GM21723 (cell line): ENCODE data around the gene BAZ2B.
A peak's percentile ranks its signal among the peaks of the same experiment; 100 is the strongest.
"Not testable (repeated sequence)": the region's sequence is repeated elsewhere in the genome, so short reads cannot be mapped to it uniquely, and the experiment has no call there.

ENCODE experiments used
- ATAC-seq: cut with Tn5 transposase; IDR thresholded peaks from one replicate; pipeline ENCODE4 v1.9.1; 2021; ENCODE audit warnings: mild to moderate bottlenecking, moderate library complexity; ENCODE audit not compliant: unreplicated experiment

BAZ2B gene

DNA sequence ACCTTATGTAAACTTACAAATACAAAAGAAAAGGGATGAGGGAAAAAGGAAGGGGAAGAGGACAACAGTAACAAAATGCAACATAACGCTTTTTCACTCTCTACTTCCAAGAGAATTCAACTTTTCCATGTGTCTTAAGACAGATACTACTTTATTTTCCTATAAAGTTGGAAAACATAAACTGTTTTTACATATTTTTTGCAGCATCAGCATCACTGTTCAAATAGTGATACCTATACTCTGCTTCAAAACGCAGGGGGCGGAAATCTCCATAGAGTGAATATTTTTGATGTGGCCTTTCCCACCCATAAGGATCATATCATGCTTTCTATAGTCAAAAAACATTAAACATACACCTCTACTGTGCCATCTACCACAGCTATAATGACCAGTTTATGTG lies 77.5 kb downstream of the BAZ2B start:
- ATAC-seq = no peak

DNA sequence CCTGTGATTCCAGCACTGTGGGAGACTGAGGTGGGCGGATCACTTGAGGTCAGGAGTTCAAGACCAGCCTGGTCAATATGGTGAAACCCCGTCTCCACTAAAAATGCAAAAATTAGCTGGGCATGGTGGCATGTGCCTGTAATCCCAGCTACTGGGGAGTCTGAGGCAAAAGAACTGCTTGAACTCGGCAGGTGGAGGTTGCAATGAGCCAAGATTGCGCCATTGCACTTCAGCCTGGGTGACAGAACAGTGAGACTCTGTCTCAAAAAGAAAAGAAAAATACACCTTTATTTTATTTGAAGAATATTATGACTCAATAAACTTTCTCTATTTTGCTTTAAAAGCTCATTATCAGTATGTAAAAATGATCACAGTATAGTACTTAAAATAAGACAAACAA lies 81.1 kb downstream of the BAZ2B start:
- not testable (repeated sequence) for ATAC-seq

DNA sequence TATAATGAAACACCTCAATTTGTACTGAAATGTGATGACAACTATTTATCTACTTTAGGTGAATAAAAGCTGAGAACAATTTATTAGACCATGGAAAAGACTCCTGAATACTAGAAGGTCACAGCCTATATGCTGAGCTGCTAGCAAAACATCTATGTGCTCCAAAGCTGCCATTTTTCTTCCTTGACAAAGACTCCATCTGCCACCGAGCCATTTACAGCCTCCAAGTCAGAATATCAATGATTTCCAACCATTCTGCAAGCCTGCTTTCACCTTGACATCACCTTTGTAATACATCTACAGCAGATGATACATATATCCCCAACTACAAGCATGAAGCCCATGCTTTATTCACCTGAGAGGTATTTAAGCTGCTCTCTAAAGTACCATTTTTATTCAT lies 84.9 kb downstream of the BAZ2B start:
- no peak for ATAC-seq

DNA sequence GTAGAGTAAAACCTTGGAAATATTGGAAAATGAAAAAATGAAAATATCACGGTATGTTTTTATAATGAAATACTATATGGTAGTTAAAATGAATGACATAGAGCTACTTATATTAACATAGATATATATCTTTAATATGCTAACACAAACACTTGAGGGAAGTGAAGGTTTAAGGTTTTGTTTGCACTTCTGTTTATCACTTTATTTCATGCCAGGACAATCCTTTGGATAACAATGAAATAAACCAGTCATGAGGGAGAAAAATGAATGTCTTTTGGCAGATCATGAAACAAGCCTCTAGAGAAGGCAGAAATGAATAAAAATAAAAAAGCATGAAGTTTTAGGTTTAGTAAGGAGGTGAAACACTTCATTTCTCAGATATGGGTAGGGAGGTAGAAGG lies 89.9 kb downstream of the BAZ2B start:
- no peak for ATAC-seq

DNA sequence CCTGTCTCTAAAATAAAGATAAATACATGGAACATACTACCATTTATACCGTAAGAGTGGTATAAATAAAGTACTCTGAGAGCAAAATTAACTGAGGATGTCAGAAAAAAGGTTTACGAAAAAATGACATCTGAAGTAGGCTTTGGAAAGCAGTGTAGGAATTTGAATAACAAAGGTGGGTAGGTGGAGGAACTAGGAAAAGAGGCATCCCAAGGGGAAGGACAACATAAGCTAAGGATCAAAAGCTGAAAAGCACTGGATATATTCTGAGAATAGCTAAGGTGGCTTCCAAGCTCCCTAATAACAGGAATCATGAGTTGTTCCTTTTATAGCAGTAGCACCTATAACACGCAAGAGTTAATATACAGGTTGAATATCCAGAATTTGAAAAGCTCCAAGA lies 91.3 kb downstream of the BAZ2B start:
- no peak for ATAC-seq

DNA sequence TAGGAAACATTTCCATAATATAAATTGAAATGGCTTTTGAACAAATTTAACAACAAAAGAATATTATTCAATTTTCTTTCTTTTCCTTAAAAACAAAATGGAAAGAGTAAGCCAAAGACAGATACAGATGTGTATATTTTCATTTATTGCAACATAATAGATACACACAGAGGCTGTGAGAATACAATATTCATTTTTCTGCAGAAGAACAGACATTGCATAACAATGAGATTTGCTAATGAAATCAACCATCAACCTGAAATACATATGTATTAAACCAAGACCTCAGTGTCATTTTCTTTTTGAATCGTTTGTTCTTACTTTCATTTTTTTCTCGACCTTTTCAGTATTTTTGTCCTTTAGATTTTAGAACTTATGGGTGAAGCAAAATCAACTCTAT lies 95.1 kb downstream of the BAZ2B start:
- no peak for ATAC-seq

DNA sequence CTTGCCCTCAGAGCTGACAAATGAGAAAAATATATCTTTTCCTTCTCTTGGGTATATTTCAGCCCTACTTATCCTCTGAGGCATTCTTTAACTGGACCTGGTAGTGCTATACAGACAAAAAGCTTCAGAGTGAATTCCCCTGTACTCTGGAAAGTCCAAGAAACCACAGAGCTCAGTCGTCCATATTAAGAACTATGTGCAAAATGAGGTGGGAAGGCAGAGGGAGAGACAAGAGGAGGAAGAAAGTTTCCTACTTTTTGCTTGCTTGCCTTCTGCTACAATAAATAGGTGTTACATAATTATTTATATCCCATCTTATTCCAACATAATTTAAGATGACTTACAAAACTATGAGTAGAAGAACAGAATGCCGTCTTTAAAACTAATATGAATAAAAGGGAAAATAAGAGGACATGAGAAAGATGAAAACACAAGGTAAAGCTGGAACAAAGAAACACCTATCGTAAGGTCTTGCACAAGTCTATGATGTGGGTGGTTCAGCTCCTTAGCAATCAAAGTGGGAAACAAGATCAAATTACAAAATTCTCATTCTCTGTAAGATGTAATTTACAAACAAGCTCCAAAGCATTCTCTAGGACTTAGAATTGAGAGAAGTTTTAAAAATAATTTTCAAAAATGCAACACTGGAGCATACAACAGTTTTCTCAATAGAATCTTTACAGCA lies 97.9 kb downstream of the BAZ2B start:
- no peak for ATAC-seq

DNA sequence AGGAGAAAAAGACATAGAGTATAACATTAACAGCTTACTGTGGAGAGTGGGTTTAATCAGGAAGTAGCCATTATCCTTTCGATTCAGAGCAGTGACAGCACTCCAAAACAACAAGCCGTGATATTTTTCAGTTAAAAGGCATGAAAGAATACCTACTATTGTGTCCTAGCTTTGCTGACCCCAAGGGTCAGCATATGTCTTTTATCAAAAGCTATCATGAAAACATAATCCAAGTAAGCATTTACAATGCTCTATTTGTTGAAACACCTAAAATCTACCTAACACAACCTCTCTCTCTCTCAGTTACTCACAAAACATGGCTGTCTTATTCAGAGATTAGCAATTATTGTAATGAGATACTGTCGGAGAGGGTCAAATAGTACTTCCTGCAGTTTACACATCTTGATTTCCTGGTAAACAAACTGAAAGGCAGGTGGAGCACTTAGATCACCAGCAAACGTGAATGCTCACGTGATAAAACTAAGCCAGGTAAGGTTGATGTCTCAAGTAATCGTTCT lies 100.0 kb downstream of the BAZ2B start:
- ATAC-seq = peak; percentile 90

DNA sequence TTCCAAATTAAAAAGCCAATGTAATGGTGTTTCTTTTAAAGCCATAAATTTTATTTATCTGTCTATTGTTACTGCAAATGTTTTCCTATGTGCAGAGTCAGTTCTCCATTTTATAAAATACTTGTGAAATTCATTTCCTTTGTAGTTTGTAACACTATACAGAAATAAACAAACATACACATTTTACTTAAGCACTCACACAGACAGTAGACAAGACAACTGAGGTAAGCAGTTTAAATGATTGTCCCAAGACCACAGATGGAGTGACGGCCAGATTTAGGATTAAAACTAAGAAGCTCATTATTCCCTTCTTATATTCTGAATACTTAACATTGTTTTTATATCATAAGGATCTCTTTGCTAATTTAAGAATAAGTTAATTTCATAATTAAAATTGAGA lies 100.9 kb downstream of the BAZ2B start:
- no peak for ATAC-seq

DNA sequence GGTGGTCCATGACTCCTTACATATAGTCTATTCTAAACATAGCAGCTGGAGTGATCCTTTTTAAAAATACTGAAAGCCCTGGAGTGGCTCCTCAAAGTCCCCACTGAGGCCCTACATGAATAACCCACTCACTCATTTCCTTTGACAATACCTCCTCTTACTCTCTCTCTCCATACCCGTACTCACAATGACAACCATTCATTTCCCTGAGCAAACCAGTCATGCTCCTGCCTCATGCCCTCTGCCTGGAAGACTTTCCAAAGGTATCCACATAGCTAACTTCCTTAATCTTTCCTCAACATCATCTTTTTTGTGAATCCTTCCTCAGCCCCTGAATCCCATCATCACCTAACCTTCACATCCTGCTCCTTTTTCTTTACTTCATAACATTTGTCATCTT lies 102.6 kb downstream of the BAZ2B start:
- ATAC-seq = no peak

DNA sequence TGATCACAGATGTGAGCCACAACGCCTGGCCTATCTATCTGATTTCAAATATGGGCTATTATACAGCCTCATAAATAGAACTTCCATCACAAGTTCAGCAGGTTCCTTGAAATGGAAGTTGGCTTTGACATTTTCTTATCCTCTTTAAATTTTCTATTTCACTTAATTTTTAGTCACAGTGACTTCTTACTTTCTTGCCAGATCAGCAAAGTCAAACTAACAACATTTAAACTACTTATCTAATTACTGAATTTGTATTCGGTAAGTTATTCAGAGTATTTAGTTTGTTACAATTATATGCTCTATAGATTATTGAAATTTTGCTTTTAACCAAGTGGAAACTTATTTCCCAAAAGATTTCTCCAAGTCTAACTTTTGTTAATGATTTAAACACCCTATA lies 108.2 kb downstream of the BAZ2B start:
- no peak for ATAC-seq

DNA sequence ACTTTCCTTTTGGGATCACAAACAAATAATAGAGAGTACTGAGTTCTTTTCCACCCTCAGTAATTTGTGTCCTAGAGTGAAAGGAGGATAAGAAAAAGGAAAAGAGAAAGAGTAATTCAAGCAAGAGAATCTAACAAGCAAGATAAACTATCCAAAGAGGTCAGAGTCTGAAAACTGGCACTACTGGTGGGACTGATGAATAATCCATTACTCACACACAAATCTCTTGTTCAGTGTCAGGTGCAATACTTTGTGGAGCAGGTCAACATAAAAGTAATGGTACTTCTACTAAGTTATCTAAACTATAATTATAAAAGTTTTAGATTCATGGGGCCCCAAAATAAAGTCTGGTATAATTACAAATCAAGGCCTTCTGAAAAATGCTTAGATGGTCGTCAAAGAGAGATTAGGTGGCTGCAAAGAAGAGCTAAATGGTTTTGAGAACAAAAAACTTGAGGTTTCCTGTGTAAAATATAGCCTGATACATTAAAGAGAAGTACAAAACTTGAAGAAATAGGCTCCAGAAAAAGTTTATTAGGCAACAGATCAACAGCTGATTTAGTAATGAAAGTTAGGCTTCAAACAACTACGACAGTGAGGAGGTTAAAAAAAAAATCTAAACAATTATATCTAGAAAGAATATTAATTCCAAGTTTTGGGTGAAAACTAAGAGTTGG lies 109.4 kb downstream of the BAZ2B start:
- ATAC-seq = no peak

DNA sequence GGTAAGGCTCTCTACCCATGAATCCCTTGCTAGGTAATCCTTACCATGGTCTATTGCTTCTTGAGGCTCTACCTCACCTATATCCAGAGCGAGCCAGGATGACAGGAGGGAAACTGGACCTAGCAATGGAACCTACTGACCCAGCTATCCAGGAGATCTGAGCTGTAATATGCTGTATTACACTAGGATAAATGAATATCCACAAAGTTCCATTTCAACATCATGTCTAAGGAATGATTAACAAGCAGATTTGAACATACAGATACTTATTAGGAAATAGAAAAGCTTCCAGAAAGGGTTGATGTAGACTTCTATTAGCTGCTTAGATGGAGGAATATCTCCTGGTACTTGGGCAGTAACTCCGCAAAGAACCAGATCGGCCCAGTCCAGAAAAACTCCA lies 110.1 kb downstream of the BAZ2B start:
- no peak for ATAC-seq

DNA sequence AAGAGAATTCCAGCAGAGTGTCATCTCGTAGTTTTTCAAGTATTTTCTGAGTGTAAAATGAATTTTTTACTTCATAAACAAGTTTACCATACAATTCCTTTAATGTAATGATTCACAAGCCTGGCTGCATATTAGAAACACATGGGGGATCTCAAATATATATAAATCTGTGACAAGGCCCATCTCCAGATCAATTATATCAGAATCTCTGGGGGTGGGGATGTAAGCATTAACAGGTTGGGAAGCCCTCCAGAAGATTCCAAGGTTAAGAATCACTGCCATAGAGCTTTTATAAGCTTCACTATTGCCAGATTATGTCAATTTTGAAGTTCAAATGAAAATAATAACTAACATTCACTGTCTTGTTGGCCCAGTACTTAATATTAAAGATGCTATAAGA lies 111.2 kb downstream of the BAZ2B start:
- ATAC-seq = no peak

DNA sequence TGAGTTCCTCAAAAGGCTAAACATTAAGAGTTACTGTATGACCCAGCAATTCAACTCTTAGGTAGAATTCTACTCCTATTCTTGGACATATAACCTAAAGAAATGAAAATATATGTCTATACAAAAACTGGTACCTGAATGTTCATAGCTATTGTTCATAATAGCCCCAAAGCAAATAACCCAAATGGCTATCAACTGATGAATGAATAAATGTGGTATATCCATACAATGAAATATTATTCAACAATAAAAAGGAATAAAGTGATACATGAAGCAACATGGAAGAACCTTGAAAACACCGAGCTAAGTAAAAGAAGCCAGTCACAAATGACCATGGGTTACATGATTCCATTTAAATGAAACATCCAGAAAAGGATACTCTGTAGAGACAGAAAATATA lies 114.6 kb downstream of the BAZ2B start:
- no peak for ATAC-seq

DNA sequence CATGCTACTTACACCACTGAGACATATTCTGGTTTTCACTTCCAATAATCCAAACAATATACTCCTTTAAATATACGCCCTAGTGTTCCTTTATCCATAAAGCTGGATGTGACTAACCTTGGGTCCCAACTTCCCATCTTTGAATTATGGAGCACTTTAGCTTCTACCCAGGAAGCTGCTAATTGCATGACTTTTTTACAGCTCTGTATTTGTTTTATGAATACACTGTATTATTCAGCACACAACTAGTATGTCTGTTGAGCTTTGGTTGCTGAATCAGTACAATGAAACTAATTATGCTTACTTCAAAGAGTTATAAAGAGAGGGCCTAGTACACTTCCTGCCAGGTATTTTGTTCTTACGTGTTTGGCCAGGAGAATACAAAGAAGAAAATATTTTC lies 118.5 kb downstream of the BAZ2B start:
- no peak for ATAC-seq

DNA sequence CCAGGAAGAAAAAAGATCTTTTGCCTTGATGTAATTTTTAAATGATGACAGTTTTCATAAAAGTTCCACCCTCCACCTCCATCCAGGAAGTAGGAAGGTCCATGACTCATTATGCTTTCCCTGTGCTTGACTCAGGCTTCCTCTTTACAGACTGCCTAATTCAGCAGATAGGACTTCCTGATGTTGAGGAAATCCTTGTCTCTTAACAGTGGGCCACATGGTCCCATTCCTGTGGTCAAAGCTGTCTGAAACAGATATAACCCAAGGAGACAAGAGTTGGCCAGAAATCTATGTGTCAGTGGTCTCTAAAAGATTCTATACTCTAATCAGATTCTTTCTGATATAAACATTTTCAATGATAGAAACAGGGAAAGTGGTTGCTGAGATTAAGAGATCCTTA lies 119.1 kb downstream of the BAZ2B start:
- ATAC-seq = no peak

DNA sequence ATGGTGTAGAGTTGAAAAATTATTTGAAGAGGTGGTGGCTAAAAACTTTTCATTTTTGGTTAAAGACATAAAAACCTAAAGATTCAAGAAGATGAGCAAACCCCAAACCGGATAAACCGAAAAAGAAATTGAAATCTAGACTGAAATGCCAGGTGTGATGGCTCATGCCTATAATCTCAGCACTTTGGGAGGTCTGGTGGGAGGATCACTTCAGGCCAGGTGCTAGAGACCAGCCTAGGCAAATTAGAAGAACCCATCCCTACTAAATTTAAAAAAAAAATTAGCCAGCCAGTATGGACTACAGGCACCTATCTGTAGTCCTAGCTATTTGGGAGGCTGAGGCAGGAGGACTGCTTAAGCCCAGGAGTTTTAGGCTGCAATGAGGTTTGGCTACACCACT lies 126.9 kb downstream of the BAZ2B start:
- no peak for ATAC-seq

DNA sequence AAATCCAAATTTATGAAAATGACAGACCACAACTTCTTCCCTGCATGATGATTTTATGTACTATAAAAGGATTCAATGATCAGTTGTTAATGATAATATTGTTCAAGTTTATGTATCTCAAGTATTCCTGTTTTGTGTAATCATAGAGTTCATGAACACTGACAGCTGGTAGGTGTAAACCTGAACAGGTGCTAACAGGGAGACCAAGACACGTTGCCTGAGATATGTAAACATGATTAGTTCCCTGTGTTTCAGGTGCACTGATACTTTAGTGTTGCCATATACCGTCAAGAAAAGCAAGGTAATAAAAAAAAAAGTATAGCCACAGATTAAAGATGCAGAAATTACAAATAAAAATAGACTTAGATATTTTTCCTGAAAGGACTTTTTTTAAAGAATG lies 131.8 kb downstream of the BAZ2B start:
- ATAC-seq = no peak

DNA sequence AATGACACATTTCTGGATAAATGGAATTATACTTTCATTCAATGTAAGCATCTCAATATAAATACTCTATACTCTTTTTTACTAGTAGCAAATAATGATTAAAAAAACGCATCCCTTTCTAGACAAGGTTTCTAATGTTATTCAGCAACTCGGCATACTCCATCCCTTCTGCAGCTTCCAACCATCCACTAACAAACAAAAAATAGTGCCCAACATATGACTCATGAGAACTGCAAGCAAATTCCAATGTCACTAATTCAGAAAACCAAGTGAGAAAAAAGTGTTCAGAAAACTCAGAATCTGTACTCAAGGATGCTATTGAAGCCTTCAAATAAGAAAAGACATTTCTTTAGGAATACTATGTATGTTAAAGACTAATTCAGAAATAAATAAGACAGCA lies 140.0 kb downstream of the BAZ2B start:
- no peak for ATAC-seq

DNA sequence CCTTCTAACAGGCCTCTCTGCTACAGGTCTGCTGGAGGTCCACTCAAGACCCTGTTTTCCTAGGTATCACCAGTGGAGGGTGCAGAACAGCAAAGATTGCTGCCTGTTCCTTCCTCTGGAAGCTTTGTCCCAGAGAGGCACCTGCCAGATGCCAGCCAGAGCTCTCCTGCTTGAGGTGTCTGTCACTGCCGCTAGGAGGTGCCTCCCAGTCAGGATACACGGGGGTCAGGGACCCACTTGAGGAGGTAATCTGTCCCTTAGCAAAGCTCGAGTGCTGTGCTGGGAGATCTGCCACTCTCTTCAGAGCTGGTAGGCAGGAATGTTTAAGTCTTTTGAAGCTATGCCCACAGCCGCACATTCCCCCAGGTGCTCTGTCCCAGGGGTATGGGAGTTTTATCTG lies 140.6 kb downstream of the BAZ2B start:
- ATAC-seq = no peak

DNA sequence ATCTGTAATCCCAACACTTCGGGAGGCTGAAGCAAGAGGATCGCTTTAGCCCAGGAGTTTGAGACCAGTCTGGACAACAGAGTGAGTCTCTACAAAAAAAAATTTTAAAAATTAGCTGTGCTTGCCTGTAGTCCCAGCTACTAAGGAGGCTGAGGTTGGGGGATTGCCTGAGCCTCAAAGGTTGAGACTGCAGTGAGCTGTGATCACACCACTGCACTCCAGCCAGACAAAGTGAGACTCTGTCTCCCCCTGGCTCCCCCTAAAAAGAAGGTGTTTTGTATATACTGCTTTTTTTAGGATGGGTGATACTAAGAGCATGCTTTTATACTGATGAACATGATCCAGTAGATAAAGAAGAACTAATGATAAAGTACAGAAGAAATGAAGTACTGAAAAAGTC lies 145.0 kb downstream of the BAZ2B start:
- ATAC-seq = no peak

DNA sequence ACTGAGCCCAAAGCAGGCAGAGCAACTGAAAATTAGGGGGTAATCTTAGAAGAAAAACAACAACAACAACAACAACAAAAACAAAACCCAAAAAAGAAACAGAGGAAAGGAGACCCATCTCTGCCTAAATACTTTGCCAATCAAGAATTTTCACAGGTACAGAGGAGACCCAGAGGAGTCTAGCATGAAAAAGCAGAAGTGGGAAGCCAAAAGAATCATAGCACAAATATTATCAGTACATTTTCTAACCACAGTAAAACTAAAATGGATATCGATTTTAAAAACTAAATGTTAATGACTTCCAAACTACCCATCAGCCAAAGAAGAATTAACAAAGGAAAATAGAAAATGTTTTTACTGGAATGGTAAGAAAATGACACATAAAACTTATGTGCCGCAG lies 148.1 kb downstream of the BAZ2B start:
- no peak for ATAC-seq
